T47D (cell line): ENCODE measurements around the gene DYRK1A.

ENCODE experiments used
- DNase-seq, 2 experiments: peaks; one replicate each; pipeline versions ENCODE4 v3.0.0 to v3.0.0-alpha.2; 2011 to 2012; ENCODE audit warnings: low read depth in 1 of 2, low spot score in 1 of 2
- JUND ChIP-seq: IDR thresholded peaks from 2 replicates; pipeline ENCODE4 v1.6.1; 2012; ENCODE audit warnings: low read depth
- in situ Hi-C: cut with HindIII; loops from 2 replicates; pipeline ENCODE4 v1.10.0; 2016; ENCODE audit warnings: low sequenced_read_pairs, low pct_unique_long_range_greater_than_20kb

DYRK1A gene

DNA sequence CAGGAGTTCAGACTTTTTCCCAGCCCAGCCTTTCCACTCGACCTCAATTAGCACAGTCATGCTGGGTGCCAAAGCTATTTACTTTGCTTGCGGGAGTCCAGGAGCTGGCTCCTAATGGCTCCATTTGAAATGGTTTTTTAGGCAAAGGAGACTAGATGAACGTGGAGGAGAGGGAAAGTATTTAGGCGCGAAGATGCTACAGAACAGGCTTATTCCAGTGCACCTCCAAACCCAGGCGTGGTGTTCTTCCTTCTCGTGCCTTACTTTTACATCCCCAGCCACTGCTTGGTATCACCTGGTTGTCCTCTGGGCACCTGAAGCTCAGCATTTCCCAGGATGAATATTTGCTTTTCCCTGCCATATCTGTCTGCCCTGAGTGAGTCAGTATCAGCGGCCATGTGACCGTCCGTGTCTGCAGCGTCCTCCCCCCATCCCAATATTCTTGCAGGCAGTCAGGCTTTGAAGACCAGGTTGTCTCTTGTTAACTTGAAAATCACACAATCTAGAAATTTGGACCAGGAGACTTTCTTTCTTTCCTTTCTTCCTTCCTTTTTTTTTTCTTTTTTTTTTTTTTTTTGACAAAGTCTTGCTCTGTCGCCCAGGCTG is 198.5 kb downstream of the DYRK1A start:
- in situ Hi-C loops: no loop called here
- TF ChIP-seq JUND: no peak
- DNase-seq: no peak

DNA sequence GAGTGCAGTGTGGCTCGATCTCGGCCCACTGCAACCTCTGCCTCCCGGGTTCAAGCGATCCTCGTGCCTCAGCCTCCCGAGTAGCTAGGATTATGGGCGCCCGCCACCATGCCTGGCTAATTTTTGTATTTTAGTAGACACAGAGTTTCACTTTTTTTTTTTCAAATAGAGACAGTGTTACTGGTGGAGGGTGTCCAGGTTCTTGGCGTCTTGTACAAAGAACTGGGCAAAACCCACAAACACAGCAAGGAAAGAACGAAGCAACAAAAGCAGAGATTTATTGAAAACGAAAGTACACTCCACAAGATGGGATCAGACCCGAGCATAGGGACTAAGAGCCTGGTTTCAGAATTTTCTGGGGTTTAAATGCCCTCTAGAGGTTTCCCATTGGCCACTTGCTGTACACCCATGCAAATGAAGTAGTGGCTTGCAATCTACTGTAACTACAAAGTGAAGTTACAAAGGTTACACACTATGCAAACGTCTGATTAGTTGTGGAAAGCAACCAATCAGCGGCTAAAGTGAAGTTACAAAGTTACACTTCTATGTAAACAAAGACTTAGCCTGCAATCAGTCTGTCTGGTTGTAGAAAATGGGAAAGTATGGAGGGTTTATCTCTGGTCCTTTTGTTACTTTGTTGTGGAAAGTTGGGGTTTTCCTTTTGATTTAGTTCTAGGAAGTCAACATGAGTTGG is 199.1 kb downstream of the DYRK1A start:
- TF ChIP-seq JUND: no peak
- DNase-seq: peak in 1 of 2 experiments; percentile 85
- in situ Hi-C loops: no loop called here

DNA sequence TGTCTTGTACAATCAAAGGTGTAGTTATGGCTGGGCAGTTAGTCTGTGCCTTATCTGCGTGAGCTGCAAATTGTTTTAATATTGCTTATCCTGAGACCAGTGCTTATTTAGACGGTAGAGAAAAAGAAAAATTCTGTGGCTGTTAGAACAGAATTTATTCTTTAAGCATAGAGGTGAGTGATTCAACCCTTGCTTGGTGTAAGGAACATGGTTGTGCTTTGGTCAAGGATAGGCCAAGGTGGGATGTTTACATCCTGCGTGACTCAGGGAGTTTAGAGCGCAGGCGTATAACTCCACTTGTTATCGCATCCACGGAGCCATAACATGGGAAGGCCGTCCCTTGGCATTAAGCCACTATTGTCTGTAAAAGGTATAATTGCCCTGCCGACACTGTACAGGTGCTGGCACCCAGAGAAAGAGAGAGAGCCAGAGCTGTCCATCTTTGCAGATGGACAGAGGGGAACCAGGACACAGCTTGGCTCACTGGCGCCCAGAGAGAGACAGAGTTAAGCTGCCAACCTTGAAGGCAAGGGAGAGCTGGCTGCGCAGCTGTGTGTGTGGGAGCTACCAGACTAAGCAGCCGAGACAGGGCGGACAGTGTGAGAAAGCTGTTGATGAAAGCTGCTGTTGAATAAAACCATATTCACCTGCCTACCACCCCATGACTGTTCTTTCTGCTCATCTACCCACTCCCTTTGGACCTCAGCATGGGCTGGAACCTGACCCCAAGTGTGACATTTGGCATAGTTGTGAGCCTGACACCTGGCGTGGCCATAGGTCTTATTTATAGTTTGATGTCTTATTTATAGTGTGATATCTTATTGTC is 200.4 kb downstream of the DYRK1A start:
- no peak for DNase-seq
- no peak for TF ChIP-seq JUND
- in situ Hi-C loops: no loop called here

DNA sequence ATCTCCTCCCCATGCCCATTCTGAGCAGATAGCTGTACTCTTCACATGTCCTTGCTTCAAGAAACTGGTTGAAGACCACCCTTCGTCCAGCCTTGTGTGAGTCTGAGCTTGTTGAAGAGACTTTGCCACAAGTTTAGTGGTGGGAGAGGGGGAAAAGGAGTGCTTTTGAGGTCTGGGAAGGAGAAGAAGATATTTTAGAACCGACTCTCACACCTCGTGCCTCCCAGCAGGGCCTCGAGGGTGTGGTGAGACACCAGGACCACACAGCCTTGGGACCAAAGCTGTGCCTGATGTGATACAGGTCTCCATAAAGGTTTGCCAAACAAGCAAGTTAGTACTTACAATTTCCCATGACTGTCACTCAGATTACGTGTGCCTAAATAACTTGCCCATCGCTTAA is 201.8 kb downstream of the DYRK1A start:
- TF ChIP-seq JUND: no peak
- in situ Hi-C loops: no loop called here
- DNase-seq: no peak

DNA sequence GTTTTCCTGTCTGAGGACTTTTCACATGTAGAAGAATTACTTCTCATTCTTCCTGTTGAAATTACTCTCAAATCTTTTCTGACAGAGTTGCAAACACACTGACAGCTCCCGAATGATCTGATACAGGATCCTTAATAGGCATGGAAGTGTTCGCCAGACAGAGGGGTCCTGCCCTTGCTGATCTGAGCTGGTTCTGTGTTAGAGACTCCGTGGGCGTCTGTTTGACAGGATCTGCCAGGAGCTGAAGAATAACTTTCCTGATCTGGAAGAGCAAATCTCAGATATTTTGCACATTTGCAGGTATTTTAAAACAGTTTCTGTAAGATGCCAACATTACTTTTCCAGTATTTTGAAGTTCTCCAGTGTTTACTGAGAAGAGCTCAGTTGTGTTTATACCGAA is 202.3 kb downstream of the DYRK1A start:
- in situ Hi-C loops: no loop called here
- no peak for DNase-seq

DNA sequence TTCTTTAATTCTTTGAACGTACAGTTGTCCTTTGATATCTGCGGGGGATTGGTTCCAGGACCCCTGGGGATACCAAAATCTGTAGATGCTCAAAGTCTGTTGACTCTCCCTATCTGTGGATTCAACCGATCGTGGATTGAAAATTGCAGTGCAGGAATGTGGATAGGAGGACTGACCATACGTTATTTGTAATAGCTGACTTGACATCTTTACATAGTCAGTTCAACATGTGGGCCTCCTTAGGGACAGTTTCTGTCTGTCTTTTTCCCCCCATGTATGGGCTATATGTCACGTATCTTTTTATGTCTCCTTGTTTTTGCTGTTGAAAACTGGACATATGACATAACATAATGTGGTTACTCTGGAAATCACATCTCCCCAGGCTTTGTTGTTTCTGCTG is 204.9 kb downstream of the DYRK1A start:
- in situ Hi-C loops: no loop called here
- TF ChIP-seq JUND: no peak
- no peak for DNase-seq

More for the DNA sequence above, 202.3 kb downstream of the DYRK1A start:
- no peak for TF ChIP-seq JUND

DNA sequence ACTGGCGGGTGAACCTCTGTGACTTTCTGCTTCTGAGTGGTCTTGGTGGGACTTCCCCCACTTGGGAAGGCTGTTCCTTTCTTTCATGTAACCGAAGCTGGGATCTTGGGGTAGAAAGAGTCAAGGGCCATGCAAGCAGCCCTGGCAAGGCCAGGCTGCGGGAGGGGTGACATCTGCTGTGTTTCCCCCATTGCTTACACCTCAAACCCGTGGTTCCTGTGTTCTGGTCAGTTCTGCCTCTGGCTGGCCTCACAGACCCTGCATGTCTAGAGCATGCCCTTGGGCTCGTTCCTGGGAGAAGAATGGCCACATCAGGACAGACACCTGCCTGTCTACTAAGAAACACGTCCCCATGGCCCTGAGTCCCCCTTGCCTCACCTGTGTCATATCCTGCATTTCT is 207.7 kb downstream of the DYRK1A start:
- no peak for DNase-seq
- TF ChIP-seq JUND: no peak
- in situ Hi-C loops: no loop called here

DNA sequence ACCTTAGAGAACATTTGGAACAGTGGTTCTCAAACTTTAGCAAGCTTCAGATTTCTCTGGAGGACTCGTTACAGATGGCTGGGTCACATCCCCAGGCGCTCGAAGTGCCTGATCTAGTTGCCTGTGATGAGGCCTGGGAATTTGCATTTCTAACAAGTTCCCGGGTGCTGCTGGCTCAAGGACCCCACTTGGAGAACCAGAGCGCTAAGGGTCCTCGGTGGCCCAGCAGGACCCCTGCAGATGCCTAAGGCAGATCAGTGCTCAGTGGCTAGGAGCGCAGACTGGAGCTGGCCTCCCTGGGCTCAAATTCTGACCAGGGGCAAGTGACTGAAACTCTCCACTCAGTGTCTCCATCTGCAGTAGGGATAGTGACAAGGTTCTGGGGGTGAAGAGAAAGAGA is 208.2 kb downstream of the DYRK1A start:
- in situ Hi-C loops: no loop called here
- DNase-seq: no peak
- TF ChIP-seq JUND: no peak

DNA sequence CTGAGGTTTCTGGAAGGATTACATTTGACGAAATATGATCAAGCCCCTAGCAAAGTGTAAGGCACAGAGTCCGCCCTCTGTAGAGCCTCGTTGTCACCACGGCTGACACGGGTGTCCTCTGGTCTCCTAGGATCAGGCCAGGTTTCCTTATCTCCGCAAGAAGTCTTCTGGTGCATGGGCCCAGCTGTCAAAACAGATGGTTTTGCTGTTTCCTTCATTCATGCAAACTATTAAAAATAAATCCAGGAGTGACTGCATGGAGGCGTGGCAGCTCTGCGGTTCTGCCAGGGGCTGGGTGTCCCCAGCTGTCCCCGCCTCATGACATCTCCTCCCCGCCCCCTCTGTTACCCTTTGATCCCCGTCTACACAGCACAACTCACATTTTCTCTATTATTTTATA is 209.0 kb downstream of the DYRK1A start:
- DNase-seq: no peak
- in situ Hi-C loops: no loop called here
- TF ChIP-seq JUND: no peak
